Endothelial cell of umbilical vein (primary cell): ENCODE data around the gene PPP1R16B. TPM values are rescaled to one million over a fixed set of nuclear protein-coding genes. Genes with fewer than 3 reads are reported as not detected.

Experiments
- BruUV-seq: library from RNA; stranded (reverse); fragments of 400-500 nt; replicated peaks from 2 replicates; lab custom pipeline; 2021; lab: Mats Ljungman, UMichigan
- CTCF ChIA-PET: fragments of 300-600, 350-600 bp; sonication (Branson Sonifier 250); formaldehyde crosslinking; loops from one replicate; lab custom pipeline; 2021; ENCODE audit warnings: antibody characterized with exemption, inconsistent platforms; lab: Charles Lee
- POLR2A ChIA-PET: fragments of 300-600, 350-600 bp; sonication (Branson Sonifier 250); formaldehyde crosslinking; loops from one replicate; lab custom pipeline; 2021; ENCODE audit warnings: antibody characterized with exemption, inconsistent platforms; lab: Charles Lee
- DNase-seq: peaks from one replicate; pipeline ENCODE4 v3.0.0-alpha.2; 2011; ENCODE audit warnings: low read depth, low spot score
- FAIRE-seq: peaks from 2 replicates; lab custom pipeline; 2011; peaks lifted over from hg19 to GRCh38; lab: Jason Lieb, UNC
- H2AFZ ChIP-seq: 2 replicates; pipeline ENCODE4 v1.6.0; 2012; ENCODE audit warnings: low read depth, low read length, control low read depth, inconsistent platforms
- H3K27ac ChIP-seq: 2 replicates; pipeline ENCODE4 v1.5.1; 2011; ENCODE audit warnings: low read depth, mild to moderate bottlenecking, control low read depth, low read length, moderate library complexity; ENCODE audit not compliant: insufficient read depth
- H3K27me3 ChIP-seq, 2 experiments: 2 replicates each; pipeline versions ENCODE4 v1.6.0 to v1.6.1; 2011; ENCODE audit warnings: low read length in 2 of 2, mixed read lengths in 1 of 2; ENCODE audit not compliant: control insufficient read depth in 2 of 2, insufficient read depth in 2 of 2
- H3K36me3 ChIP-seq, 2 experiments: 2 replicates in 1 of 2; 3 replicates in 1 of 2; pipeline ENCODE4 v1.5.1; 2011; ENCODE audit warnings: low read length in 2 of 2, mild to moderate bottlenecking in 1 of 2, moderate library complexity in 1 of 2; ENCODE audit not compliant: control insufficient read depth in 2 of 2, insufficient read depth in 2 of 2; ENCODE audit errors: extremely low read depth in 1 of 2
- H3K4me1 ChIP-seq: 3 replicates; pipeline ENCODE4 v1.5.1; 2011; ENCODE audit warnings: mild to moderate bottlenecking, low read length; ENCODE audit not compliant: control insufficient read depth, insufficient read depth; ENCODE audit errors: extremely low read depth
- H3K4me2 ChIP-seq: 2 replicates; pipeline ENCODE4 v1.6.1; 2011; ENCODE audit warnings: low read length, control low read depth, mixed read lengths; ENCODE audit not compliant: insufficient read depth
- H3K4me3 ChIP-seq, 3 experiments: fragments of 200-600 bp in 1 of 3; sonication (generic), shearing (Covaris generic) in 1 of 3; replicated peaks in 1 of 3; 2 replicates each; pipeline ENCODE4 v1.5.1; 2011 to 2016; ENCODE audit warnings: control low read depth in 3 of 3, low read length in 3 of 3, mild to moderate bottlenecking in 2 of 3, inconsistent platforms in 1 of 3, low read depth in 1 of 3, moderate library complexity in 1 of 3; ENCODE audit not compliant: insufficient read depth in 1 of 3
- H3K79me2 ChIP-seq: 2 replicates; pipeline ENCODE4 v1.6.0; 2012; ENCODE audit warnings: low read length, inconsistent platforms; ENCODE audit not compliant: control insufficient read depth, insufficient read depth
- H3K9ac ChIP-seq: replicated peaks from 2 replicates; pipeline ENCODE3; 2011; ENCODE audit warnings: low read length, control low read depth; ENCODE audit not compliant: insufficient read depth; ENCODE audit errors: extremely low read depth
- H3K9me1 ChIP-seq: replicated peaks from 3 replicates; pipeline ENCODE4 v1.6.0; 2011; ENCODE audit warnings: mild to moderate bottlenecking, low read length; ENCODE audit not compliant: control insufficient read depth, insufficient read depth; ENCODE audit errors: extremely low read depth
- H3K9me3 ChIP-seq: replicated peaks from 2 replicates; pipeline ENCODE4 v1.5.1; 2012; ENCODE audit warnings: low read length, inconsistent platforms; ENCODE audit not compliant: control insufficient read depth, insufficient read depth
- H4K20me1 ChIP-seq: replicated peaks from 2 replicates; pipeline ENCODE3; 2011; ENCODE audit warnings: mild to moderate bottlenecking, low read length; ENCODE audit not compliant: control insufficient read depth, insufficient read depth; ENCODE audit errors: extremely low read depth
- GATA2 ChIP-seq: IDR thresholded peaks from 2 replicates; pipeline ENCODE4 v1.7.0; 2011; ENCODE audit warnings: low read depth, mild to moderate bottlenecking, moderate library complexity, mixed read lengths, low read length; ENCODE audit not compliant: insufficient read length, insufficient read depth
- JUN ChIP-seq: IDR thresholded peaks from 2 replicates; pipeline ENCODE4 v1.6.1; 2011; ENCODE audit warnings: borderline replicate concordance, low read depth; ENCODE audit not compliant: insufficient read length, insufficient read depth
- MYC ChIP-seq: IDR thresholded peaks from one replicate; pipeline ENCODE4 v1.6.1; 2011; ENCODE audit warnings: mild to moderate bottlenecking, low read depth, low read length
- POLR2AphosphoS5 ChIP-seq: IDR thresholded peaks from 2 replicates; pipeline ENCODE4 v1.6.1; 2012; ENCODE audit warnings: low read depth, mild to moderate bottlenecking, control low read depth, low read length, moderate library complexity; ENCODE audit not compliant: insufficient read depth
- dilution Hi-C: fragments of 300-500 bp; cut with MboI; formaldehyde crosslinking; loops from one replicate; pipeline ENCODE4 v1.15.0; 2019; ENCODE audit warnings: low sequenced_read_pairs; ENCODE audit not compliant: extremely low pct_ligation_motif_present
- intact Hi-C: fragments of 100-400 bp; cut with micrococcal nuclease; formaldehyde crosslinking; loops from one replicate; pipeline ENCODE4 v1.10.0; 2022
- polyA plus RNA-seq, 4 experiments: library from polyadenylated mRNA; depleted of rRNA in 3 of 4; stranded (reverse) in 3 of 4; unstranded in 1 of 4; fragments of >200 nt; gene quantifications; 2 replicates each; pipeline versions ENCODE4 v1.2.1 to v1.2.3, GENCODE V29; 2011 to 2012; ENCODE audit warnings: missing spikeins in 1 of 4
- total RNA-seq: library from RNA; stranded (reverse); gene quantifications from 2 replicates; pipeline ENCODE4 v1.2.3, GENCODE V29; 2021

Gene PPP1R16B
- total and polyA plus RNA-seq, 2 donors (not counting 3 experiments of a cell fraction or from before 2014, with no cell fraction given): 34.7 to 68.1 TPM

- Histone ChIP-seq H3K9me3 (no peaks in the 10 kb centered on the region), H2AFZ (no peak overlapping the region), H3K27ac (peak overlapping the region; percentile 99), H4K20me1 (no peaks in the 10 kb centered on the region), H3K36me3 (peaks cover 0 to 6% of the 10 kb centered on the region in 2 experiments), H3K4me3 (no peak overlapping the region), H3K4me2 (no peak overlapping the region), H3K79me2 (no peaks in the 10 kb centered on the region), H3K27me3 (no peaks in the 10 kb centered on the region), H3K9me1 (no peaks in the 10 kb centered on the region), H3K4me1 (peaks cover 62% of the 10 kb centered on the region), H3K9ac (no peak overlapping the region)
- TF ChIP-seq MYC (no peak), JUN (peak; percentile 31), GATA2 (peak; percentile 55)
- ChIA-PET CTCF (no interaction called here), POLR2A (no interaction called here)
- peak; percentile 38 for FAIRE-seq
- BruUV-seq: no TSS peak
- intact Hi-C loops: loop anchor here (2.0 kb wide), 1 partner anchor 63 kb away; no protein-coding TSS in a partner anchor
- dilution Hi-C loops: no loop called here
- DNase-seq: peak; percentile 27
Observed at GRCh38 chr20:38829296-38829875, 23.9 kb downstream of the PPP1R16B start.

GRCh38 chr20:38830356-38830755 is 24.9 kb downstream of the PPP1R16B start:
- dilution Hi-C loops: no loop called here
- H2AFZ ChIP-seq: no peak overlapping the region
- intact Hi-C loops: no loop called here
- peaks cover 3% of the 10 kb centered on the region for H4K20me1 ChIP-seq
- H3K9me1 ChIP-seq: no peaks in the 10 kb centered on the region
- FAIRE-seq: peak; percentile 83
- H3K4me2 ChIP-seq: no peak overlapping the region
- H3K27ac ChIP-seq: peak overlapping the region; percentile 99
- no peak overlapping the region for H3K4me3 ChIP-seq
- no peaks in the 10 kb centered on the region for H3K79me2 ChIP-seq
- TF ChIP-seq POLR2AphosphoS5 (no peak), JUN (no peak), MYC (no peak)
- H3K27me3 ChIP-seq: no peaks in the 10 kb centered on the region
- H3K9me3 ChIP-seq: no peaks in the 10 kb centered on the region
- H3K4me1 ChIP-seq: peaks cover 56% of the 10 kb centered on the region
- DNase-seq: peak; percentile 72
- no TSS peak for BruUV-seq
- ChIA-PET POLR2A (no interaction called here), CTCF (no interaction called here)
- H3K36me3 ChIP-seq: peaks cover 0 to 6% of the 10 kb centered on the region in 2 experiments
- H3K9ac ChIP-seq: peak overlapping the region; percentile 18
